LNCaP clone FGC (cell line): ENCODE measurements around the gene NTRK2.

Source experiments
- DNase-seq: peaks from one replicate; pipeline ENCODE4 v3.0.0-alpha.2; 2011; ENCODE audit warnings: low read depth
- H3K4me3 ChIP-seq: 2 replicates; pipeline ENCODE4 v1.5.1; 2011; ENCODE audit warnings: mild to moderate bottlenecking, low read depth, low read length, control low read depth
- CTCF ChIP-seq: IDR thresholded peaks from 2 replicates; pipeline ENCODE4 v1.5.1; 2012; ENCODE audit warnings: mild to moderate bottlenecking; ENCODE audit not compliant: control insufficient read depth, insufficient read depth; ENCODE audit errors: extremely low read depth

Gene NTRK2

GRCh38 chr9:84945878-84946538 is 276.5 kb downstream of the NTRK2 start:
- TF ChIP-seq CTCF = no peak
- no peak overlapping the region for H3K4me3 ChIP-seq
- no peak for DNase-seq

GRCh38 chr9:84947412-84947972 is 278.0 kb downstream of the NTRK2 start:
- H3K4me3 ChIP-seq = no peak overlapping the region
- no peak for TF ChIP-seq CTCF
- DNase-seq = no peak

GRCh38 chr9:84949258-84949657 is 279.7 kb downstream of the NTRK2 start:
- H3K4me3 ChIP-seq = no peak overlapping the region
- TF ChIP-seq CTCF = no peak
- no peak for DNase-seq

GRCh38 chr9:84949971-84950370 is 280.4 kb downstream of the NTRK2 start:
- no peak for DNase-seq
- no peak for TF ChIP-seq CTCF

GRCh38 chr9:84950879-84951811 is 281.6 kb downstream of the NTRK2 start:
- H3K4me3 ChIP-seq = no peak overlapping the region
- no peak for TF ChIP-seq CTCF
- no peak for DNase-seq

More at GRCh38 chr9:84949971-84950370, 280.4 kb downstream of the NTRK2 start:
- H3K4me3 ChIP-seq = no peak overlapping the region

GRCh38 chr9:84953252-84953773 is 283.8 kb downstream of the NTRK2 start:
- H3K4me3 ChIP-seq = no peak overlapping the region
- no peak for TF ChIP-seq CTCF
- DNase-seq = no peak
